Fibroblast of skin of left biceps (primary cell): ENCODE data around the gene FGG.
A peak's percentile ranks its signal among the peaks of the same experiment; 100 is the strongest.

Experiments
- DNase-seq, 2 experiments: peaks; one replicate each; pipeline ENCODE4 v3.0.0-alpha.2; 2013; ENCODE audit warnings: low read depth in 2 of 2

The FGG gene

DNA sequence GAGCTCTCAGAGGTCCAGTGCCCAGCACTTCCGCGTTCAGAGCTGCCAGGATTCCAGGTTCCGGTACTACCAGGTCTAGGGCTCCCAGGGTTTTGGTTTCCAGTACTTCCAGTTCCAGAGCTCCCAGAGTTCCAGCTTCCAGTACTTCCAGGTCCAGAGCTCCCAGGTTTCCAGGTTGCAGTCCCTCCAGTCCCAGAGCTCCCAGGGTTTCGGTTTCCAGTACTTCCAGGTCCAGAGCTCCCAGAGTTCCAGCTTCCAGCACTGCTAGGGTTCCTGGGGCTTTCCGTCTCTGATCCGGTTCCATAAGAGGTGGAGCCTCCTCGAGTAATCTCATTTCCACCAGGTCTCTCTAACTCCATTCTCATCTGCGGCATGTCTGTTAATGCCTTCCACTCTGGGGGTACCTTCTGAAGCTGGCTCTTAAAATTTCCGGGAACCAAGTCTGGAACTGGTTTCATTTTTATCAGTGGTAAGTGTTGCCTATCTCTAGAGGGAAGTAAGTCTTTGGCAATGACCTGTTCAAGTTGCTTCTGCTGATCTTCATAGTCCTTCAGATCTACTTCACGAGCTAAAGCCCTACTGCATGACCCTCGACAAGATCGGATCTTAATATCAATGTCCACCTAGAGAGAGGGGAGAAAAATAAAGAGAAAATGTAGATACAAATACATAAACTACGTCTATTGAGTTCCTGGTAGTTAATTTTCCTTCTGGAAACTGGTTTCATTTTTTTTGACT lies 26.0 kb downstream of the FGG start:
- no peak for DNase-seq

DNA sequence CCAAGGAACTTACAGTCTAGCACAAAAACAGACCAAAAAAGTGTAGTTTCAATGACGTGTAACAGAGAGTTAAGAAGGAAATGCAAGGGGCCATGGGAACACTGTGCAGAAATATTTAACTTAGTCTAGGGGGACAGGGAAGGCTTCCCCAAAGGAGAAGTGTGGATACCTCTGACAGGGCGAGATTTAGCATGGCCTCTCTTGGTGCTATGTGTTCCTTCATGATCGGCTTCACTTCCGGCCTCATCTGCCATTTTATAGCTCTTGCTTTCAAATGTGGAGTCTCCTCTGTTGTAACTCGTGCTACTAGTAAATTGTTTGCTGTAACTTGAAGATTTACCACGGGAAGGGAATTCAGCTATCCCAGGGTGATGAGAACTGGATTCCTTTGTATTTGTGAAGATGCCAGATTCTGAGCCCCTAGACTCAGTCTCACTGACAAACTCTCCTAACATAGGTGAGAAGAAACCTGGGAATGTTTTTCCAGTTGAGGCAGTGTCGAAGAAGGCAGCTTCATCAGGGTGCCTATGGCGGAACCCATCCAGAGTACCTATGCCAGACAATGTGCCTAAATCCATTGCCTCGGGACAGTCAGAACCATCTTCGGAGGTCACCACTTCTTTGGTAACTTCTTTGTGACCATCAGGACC lies 27.0 kb downstream of the FGG start:
- DNase-seq = no peak

DNA sequence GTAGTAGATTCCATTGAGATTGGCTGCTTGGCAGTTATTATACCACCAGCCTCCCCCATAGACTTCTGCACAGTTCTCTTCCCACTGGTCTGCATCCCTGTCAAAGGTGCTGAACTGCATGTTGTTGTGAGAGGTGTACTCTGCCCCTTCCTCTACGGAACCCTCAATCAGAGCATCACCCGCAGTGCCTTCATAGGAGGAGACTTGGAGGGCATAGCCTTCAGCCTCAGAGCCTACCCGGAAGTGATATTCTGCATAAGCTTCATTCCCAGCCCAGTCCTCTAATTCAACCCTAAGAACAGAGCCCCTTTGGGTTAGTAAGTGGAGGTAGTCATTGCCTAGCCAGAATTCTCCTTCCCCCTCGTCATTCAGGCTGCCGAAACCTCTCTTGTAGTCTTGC lies 28.2 kb downstream of the FGG start:
- no peak for DNase-seq

DNA sequence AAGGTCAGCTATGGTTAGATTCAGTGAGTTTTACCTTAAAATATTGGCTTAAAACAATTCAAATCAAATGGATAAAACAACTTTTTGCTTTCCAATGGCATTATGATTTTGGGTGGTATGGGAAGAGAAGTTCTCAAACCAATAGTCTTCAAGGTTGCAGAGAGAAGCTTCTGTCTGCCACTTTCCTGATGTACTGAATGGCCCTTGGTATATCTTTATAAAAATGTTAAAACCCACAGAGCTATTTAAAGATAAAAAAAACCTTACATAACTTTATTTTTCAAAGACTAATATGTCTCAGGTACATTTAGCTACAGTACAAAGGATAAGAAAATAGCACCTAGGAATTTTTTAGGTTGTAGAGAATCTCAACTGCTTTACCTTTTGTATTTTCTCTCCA lies 28.8 kb downstream of the FGG start:
- no peak for DNase-seq

DNA sequence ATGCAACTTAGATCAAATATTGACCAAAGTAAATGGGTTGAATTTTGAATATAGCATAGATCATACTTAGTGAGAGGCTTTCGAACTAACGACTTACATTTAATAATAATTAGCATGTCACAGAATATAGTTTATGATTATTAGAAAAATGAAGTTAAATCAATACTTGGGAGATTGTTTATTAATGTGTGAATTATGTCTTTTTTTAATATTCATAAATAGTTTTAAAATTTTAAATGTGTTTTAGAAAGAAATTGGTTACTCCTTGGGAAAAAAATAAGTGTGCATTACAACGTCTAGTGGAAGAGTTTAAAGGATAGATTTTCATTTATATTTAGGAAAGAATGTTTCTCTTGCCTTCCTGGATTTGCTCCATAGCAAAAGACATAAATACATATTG lies 29.2 kb downstream of the FGG start:
- no peak for DNase-seq

DNA sequence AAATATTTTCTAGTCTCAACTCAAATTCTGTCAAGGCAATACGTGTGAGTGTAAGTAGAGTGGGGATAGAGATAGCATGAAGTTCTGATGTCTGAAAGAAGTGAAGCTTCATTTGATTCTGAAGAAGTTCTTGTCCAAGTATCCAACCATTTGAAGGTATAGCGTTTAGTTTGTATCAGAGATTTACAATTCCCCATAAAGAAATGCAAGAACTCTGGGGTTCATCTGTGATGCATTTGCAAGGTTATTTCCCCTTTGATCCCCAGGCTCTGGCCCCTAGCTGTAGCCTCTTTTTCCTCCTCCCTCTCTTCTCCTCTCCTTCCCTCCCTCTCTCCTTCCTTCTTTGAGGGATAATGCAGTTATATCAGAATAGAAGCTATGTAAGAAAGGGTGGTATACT lies 29.7 kb downstream of the FGG start:
- no peak for DNase-seq

DNA sequence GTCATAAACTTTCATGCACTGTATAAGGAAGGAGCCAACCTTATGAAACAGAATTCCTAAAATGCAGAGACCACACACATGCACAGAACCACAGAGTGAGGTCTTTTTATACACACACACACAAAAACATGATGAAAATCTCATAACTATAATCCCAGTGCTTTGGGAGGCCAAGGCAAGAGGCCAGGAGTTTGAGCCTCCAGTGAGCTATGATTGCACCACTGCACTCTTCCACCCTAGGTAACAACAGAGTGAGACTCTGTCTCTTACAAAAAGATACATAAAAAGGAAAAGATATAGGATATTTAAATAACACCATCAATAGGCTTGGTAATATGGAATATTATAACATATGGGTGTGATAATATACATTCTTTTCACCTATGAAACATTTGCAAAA lies 32.5 kb downstream of the FGG start:
- no peak for DNase-seq

DNA sequence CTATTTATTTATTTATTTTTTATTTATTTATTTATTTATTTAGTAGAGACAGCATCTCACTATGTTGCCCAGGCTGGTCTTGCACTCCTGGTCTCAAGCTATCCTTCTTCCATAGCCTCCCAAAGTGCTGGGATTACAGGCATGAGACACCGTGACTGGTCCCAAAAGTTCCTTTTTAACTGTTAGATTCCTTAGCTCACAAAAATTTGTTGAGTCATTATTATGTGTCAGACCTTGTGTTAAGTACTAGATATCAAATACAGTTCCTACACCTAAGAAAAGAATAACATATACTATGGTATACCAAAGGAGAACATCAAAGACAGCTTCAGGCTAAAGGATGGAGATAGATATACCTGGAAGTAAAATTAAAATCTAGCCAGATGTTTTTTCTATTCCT lies 33.5 kb downstream of the FGG start:
- no peak for DNase-seq

DNA sequence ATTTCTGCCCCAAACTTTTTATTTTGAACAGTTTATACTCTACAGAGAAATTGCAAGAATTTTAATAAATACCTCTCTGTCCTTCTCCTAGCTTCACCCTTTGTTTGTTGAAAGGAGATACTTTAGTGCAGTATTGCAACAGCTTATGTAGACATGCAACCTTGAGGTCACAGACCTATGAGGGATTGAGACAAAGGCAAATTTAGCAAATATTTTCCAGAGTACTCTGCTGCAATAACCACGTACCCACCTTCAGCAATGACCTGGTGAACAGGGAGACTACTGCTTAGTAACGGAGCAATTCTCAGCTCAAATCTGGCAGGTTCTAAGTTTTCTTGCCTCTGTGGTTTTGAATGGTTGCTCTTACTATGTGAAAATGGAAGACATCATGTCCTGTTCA lies 35.1 kb downstream of the FGG start:
- DNase-seq = no peak

DNA sequence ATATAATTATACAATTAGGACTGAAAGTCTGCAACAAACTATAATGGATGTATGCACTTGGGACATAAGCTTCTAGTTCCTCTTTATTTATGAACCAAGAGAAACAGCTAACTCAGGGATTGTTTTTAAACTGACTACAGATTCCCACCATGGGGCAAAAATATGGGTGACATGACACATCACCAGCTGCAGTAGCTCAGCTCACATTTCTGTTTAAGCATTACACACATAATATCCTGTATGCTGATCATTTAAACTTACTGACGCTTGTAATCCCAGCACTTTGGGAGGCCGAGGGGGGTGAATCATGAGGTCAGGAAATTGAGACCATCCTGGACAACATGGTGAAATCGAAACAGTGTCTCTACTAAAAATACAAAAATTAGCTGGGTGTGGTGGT lies 38.1 kb downstream of the FGG start:
- DNase-seq = no peak

DNA sequence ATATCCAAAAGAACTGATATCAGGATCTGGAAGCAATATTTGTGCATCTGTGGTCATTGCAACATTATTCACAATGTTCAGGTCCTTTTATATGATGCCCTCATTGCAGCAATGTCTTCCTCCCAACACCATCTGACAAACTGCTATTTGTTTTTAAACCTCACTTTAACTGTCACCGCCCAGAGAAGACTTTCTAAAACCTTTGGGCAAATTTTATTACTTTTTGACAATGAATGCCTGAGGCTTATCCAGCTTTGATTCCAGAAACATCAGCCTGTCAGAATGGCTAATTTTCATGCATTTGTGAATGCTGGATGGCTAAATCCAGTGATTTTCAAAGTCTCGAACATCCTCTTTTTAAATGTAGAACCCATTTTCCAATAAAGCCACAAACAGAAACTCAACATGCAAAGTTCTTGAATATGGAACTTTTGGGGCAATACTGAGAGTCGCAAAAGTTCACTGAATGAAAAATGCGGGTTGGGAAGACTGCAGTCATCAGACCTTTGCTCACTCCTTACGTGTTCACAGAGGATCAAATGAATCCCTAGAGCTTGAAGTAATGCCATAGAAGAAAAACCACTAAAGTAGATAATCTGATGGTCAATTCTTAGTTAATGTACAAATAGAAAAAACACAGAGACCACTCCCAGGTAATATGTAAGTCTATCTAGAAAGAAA lies 39.1 kb downstream of the FGG start:
- DNase-seq = no peak

DNA sequence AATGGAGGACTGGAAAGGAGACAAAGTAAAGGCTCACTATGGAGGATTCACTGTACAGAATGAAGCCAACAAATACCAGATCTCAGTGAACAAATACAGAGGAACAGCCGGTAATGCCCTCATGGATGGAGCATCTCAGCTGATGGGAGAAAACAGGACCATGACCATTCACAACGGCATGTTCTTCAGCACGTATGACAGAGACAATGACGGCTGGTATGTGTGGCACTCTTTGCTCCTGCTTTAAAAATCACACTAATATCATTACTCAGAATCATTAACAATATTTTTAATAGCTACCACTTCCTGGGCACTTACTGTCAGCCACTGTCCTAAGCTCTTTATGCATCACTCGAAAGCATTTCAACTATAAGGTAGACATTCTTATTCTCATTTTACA lies 42.9 kb downstream of the FGG start:
- no peak for DNase-seq

DNA sequence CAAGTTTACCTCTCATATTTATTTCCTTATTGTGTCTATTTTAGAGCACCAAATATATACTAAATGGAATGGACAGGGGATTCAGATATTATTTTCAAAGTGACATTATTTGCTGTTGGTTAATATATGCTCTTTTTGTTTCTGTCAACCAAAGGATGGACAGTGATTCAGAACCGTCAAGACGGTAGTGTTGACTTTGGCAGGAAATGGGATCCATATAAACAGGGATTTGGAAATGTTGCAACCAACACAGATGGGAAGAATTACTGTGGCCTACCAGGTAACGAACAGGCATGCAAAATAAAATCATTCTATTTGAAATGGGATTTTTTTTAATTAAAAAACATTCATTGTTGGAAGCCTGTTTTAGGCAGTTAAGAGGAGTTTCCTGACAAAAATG lies 43.4 kb downstream of the FGG start:
- DNase-seq = no peak

DNA sequence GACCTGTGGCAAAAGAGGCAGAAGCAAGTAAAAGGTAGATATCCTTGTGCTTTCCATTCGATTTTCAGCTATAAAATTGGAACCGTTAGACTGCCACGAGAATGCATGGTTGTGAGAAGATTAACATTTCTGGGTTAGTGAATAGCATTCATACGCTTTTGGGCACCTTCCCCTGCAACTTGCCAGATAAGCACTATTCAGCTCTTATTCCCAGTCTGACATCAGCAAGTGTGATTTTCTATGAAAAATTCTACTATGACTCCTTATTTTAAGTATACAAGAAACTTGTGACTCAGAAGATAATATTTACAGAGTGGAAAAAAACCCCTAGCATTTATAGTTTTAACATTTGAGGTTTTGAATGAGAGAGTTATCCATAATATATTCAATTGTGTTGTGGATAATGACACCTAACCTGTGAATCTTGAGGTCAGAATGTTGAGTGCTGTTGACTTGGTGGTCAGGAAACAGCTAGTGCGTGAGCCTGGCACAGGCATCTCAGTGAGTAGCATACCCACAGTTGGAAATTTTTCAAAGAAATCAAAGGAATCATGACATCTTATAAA lies 45.7 kb downstream of the FGG start:
- no peak for DNase-seq

DNA sequence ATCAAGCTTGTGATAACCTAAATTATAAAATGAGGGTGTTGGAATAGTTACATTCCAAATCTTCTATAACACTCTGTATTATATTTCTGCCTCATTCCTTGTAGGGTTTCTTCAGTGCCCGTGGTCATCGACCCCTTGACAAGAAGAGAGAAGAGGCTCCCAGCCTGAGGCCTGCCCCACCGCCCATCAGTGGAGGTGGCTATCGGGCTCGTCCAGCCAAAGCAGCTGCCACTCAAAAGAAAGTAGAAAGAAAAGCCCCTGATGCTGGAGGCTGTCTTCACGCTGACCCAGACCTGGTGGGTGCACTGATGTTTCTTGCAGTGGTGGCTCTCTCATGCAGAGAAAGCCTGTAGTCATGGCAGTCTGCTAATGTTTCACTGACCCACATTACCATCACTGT lies 46.8 kb downstream of the FGG start:
- DNase-seq = no peak

DNA sequence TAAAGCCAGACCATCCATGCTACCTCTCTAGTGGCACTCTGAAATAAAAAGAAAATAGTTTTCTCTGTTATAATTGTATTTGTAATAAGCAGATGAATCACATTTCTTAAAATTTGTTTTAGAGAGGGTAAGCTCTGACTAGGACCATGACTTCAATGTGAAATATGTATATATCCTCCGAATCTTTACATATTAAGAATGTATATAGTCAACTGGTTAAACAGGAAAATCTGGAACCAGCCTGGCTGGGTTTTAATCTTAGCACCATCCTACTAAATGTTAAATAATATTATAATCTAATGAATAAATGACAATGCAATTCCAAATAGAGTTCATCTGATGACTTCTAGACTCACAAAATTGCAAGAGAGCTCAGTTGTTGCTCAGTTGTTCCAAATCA lies 48.1 kb downstream of the FGG start:
- no peak for DNase-seq

DNA sequence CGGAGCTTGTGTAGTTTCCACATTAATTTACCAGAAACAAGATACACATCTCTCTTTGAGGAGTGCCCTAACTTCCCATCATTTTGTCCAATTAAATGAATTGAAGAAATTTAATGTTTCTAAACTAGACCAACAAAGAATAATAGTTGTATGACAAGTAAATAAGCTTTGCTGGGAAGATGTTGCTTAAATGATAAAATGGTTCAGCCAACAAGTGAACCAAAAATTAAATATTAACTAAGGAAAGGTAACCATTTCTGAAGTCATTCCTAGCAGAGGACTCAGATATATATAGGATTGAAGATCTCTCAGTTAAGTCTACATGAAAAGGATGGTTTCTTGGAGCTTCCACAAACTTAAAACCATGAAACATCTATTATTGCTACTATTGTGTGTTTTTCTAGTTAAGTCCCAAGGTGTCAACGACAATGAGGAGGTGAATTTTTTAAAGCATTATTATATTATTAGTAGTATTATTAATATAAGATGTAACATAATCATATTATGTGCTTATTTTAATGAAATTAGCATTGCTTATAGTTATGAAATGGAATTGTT lies 49.7 kb downstream of the FGG start, which contains the start of gene FGB:
FGB (plus strand) TSS at position 315 of the 558 bp plus-strand sequence; CDS start at position 323, 8 bp downstream.
- no peak for DNase-seq

DNA sequence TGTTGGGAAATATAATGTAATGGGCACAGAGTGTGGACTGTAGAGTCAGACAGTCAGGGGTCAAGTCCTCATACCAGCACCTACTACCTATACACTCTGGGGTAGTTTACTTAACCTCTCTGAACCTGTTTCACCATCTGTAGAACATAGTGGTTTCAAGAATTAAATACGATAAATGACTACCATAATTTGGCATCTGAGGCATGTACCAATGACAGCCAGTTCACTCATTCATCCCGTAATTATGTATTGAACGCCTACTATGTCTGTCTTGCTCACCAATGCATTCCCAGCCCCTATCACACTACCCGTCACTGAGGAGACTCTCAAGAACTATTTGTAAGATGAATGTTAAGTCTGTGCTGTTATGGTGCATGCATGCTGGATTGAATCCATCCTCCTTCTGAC lies 51.6 kb downstream of the FGG start:
- peak in 1 of 2 experiments; percentile 8 for DNase-seq

DNA sequence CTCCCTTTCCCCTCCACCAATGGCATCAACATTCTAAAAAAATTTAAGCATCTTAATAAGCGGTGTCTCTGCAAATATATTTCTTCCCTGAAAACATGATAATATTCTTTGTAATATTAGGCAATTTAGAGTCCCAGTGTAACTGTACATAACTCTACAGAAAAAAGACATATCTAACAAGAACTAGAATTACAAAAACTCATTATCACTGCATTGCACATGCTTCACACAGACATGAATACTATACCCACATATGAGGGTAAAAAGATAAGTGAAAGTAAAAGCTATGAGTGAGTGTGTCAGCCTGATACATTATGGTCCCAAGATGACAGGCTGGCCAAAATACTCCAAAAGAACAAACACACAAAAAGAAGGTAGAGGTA lies 52.0 kb downstream of the FGG start:
- DNase-seq = no peak

DNA sequence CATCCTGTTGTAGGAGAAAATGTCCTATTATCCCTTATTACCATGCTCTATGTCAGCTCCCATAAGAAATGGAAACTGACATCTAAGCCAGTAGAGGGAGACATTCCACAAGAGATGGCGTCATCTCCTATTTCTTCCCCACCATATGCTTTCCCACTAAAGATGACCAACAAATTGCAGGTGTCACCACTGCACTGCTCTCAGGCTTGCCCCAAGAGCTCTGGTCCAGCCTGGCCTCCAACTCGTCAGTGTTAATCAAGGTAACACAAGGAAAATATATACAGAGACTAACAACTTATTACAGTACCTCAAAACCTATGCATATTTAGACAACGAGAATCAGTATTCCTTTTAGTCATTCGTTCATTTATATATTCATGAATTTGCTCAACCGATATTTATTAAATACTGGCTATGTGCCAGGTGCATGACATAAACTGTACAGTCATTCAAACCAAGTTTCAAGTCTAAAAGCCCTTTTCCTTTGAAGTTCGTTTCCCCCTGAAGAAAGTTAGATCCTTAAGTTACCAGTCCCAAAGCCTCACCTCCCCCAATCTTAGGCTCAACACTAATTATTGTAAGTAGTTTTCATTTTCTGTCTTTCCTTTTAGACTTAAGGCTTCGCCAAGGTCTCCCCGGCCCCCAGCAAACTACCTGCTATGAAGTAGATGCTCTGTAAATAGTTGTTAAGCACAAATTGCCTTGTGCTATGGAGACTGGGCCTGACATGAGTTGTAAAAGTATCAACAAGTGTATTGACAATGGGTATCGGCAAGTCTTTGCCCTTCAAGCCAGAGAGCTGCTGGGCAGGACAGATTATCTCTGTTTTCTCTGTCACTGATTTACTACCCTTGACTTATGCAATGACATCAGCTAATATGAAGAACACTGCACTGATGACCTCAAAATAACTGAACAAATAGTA lies 52.7 kb downstream of the FGG start:
- DNase-seq = peak in 1 of 2 experiments; percentile 6

DNA sequence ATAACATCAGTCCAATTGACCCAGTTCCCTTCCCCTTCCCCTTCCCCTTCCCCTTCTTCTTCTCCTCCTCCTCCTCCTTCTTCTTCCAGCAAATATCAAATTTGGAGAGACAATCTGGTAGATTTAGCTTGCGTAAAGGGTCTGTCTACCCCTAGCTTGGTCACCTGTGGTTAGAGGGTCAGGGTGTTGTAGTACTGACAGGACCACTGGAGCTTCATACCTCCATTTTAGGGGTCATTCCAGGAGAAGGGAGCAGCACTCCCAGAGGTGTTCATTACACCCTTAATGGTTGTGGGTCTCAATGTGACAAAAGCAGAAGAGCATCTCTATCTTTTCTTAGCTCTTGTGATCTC lies 53.3 kb downstream of the FGG start:
- DNase-seq = no peak
